Kidney (tissue), 14 donors: ENCODE data around the gene SLC1A2. TPM values are rescaled to one million over a fixed set of nuclear protein-coding genes. Genes with fewer than 3 reads are reported as not detected.

Experiments
- DNase-seq, 5 donors: peaks; one replicate each; pipeline ENCODE4 v3.0.0-alpha.2; 2013 to 2020
- FAIRE-seq: peaks from 2 replicates; lab custom pipeline; 2012; peaks lifted over from hg19 to GRCh38; lab: Jason Lieb, UNC
- H3K27ac ChIP-seq, 2 donors: one replicate each; pipeline ENCODE4 v1.7.0; 2013; ENCODE audit warnings: low read depth in 2 of 2, low read length in 2 of 2, inconsistent platforms in 1 of 2
- H3K27me3 ChIP-seq: one replicate; pipeline ENCODE4 v1.7.1; 2013; ENCODE audit warnings: low read length, inconsistent platforms; ENCODE audit not compliant: control insufficient read depth, insufficient read depth
- H3K36me3 ChIP-seq, 3 donors: one replicate each; pipeline versions ENCODE4 v1.7.0 to v1.7.1; 2013; ENCODE audit warnings: low read length in 3 of 3, control low read depth in 1 of 3, inconsistent platforms in 1 of 3; ENCODE audit not compliant: insufficient read depth in 3 of 3, control insufficient read depth in 2 of 3
- H3K4me1 ChIP-seq, 3 donors: one replicate each; pipeline versions ENCODE4 v1.7.0 to v1.7.1; 2013; ENCODE audit warnings: low read length in 3 of 3, inconsistent platforms in 1 of 3, low read depth in 1 of 3; ENCODE audit not compliant: control insufficient read depth in 2 of 3, insufficient read depth in 2 of 3
- H3K4me3 ChIP-seq, 3 donors: one replicate each; pipeline versions ENCODE4 v1.7.0 to v1.8.1; 2013; ENCODE audit warnings: low read length in 3 of 3, control low read depth in 1 of 3, inconsistent platforms in 1 of 3
- H3K9ac ChIP-seq, 3 donors: one replicate each; pipeline versions ENCODE4 v1.7.0 to v1.7.1; 2013; ENCODE audit warnings: low read length in 3 of 3, control low read depth in 1 of 3, inconsistent platforms in 1 of 3
- H3K9me3 ChIP-seq, 3 donors: one replicate each; pipeline versions ENCODE4 v1.7.0 to v1.7.1; 2013; ENCODE audit warnings: low read length in 3 of 3, control low read depth in 1 of 3, inconsistent platforms in 1 of 3; ENCODE audit not compliant: control insufficient read depth in 2 of 3, insufficient read depth in 1 of 3
- CTCF ChIP-seq: IDR thresholded peaks from 3 replicates; pipeline ENCODE4 v1.5.1; 2012; ENCODE audit warnings: mild to moderate bottlenecking, moderate library complexity, borderline replicate concordance; ENCODE audit not compliant: insufficient read depth; ENCODE audit errors: extremely low read depth
- intact Hi-C: fragments of 100-400 bp; cut with DNase I; formaldehyde crosslinking; loops from one replicate; pipeline ENCODE4 v1.11.1; 2022
- polyA plus RNA-seq: library from polyadenylated mRNA; stranded (reverse); fragments of 350-450 nt; fragmentation: Illumina TruSeq; extraction: RNeasy Lipid Tissue Mini Kit (QIAGEN cat#74804); gene quantifications from one replicate; pipeline ENCODE4 v1.2.3, GENCODE V29; 2014; ENCODE audit warnings: low read depth, low replicate concordance; ENCODE audit not compliant: insufficient read depth
- total RNA-seq: library from RNA; stranded (reverse); fragmentation: NEBNext Ultra II Directional; extraction: Animal tissue kit (Norgen Biotek cat#: 25700); gene quantifications from one replicate; pipeline ENCODE4 v1.2.1, GENCODE V29; 2021
- donor health status: control.
- donor health status: control.
- donor health status: control.
- donor health status: control.
- donor health status: control.
- donor health status: DM: yes; HTN: yes; CAD: no.
- donor health status: Normal renal cell carcinoma (clear cell type).

The SLC1A2 gene
- total and polyA plus RNA-seq, 2 donors from 2014 or later = 0.11 to 0.28 TPM

DNA sequence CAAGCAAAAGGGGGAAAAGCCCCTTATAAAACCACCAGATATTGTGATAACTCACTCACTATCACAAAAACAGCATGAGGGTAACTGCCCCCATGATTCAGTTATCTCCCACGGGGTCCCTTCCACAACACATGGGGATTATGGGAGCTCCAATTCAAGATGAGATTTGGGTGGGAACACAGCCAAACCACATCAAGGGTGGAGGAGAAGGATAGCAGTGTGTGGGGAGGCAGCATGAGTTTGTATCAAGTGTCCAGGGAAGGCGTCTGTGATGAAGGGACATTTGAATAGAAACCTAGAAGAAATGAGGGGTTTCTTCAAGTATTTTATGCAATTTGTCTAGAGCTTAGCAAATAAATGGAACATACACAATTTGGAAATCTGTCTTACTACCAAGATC is 98.2 kb downstream of the SLC1A2 start:
- Histone ChIP-seq H3K36me3 (no peaks in the 10 kb centered on the region), H3K9ac (no peak overlapping the region), H3K4me1 (no peaks in the 10 kb centered on the region), H3K9me3 (no peaks in the 10 kb centered on the region), H3K27me3 (no peaks in the 10 kb centered on the region), H3K27ac (no peak overlapping the region), H3K4me3 (no peak overlapping the region)
- TF ChIP-seq CTCF = no peak
- DNase-seq = no peak
- no peak for FAIRE-seq
- intact Hi-C loops = no loop called here

- intact Hi-C loops = no loop called here
- Histone ChIP-seq H3K9me3 (no peaks in the 10 kb centered on the region), H3K4me3 (no peak overlapping the region), H3K9ac (no peak overlapping the region), H3K27me3 (no peaks in the 10 kb centered on the region), H3K4me1 (no peaks in the 10 kb centered on the region), H3K27ac (no peak overlapping the region), H3K36me3 (no peaks in the 10 kb centered on the region)
- FAIRE-seq (no peak), DNase-seq (no peak)
- TF ChIP-seq CTCF = no peak
Observed at GRCh38 chr11:35318977-35319925, 100.1 kb downstream of the SLC1A2 start.

DNA sequence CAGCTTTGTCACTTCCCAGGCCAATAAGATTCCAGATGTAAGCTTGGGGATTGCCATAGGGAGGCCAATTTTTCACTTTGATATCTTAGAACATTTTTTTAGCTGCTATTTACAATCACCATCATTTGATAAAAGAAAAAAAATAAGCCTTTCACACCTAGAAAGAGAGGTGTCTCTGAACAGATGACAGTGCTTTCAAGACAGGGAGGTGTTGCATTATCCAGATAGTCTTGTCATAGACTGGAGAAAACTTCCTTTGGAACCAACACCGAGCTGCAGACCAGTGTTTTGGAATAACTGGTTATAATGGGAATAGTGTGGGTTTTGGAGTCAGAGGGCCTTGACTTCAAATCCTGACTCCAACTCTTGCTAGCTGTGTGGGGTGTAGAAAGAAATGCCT is 101.0 kb downstream of the SLC1A2 start:
- intact Hi-C loops = no loop called here
- Histone ChIP-seq H3K36me3 (no peaks in the 10 kb centered on the region), H3K9ac (no peak overlapping the region), H3K4me1 (no peaks in the 10 kb centered on the region), H3K27ac (no peak overlapping the region), H3K4me3 (no peak overlapping the region), H3K27me3 (no peaks in the 10 kb centered on the region), H3K9me3 (no peaks in the 10 kb centered on the region)
- FAIRE-seq (no peak), DNase-seq (no peak)
- TF ChIP-seq CTCF = no peak
